GM12874 (cell line): ENCODE measurements around the gene DUSP15.

ENCODE experiments used
- CTCF ChIP-seq: IDR thresholded peaks from 2 replicates; pipeline ENCODE4 v1.5.1; 2011; ENCODE audit warnings: low read depth, mild to moderate bottlenecking, control low read depth, low read length, moderate library complexity; ENCODE audit not compliant: insufficient read depth

DUSP15 gene

GRCh38 chr20:31881945-31882344 lies 11.6 kb upstream of the DUSP15 start:
- no peak for TF ChIP-seq CTCF

GRCh38 chr20:31879143-31879987 lies 9.0 kb upstream of the DUSP15 start:
- no peak for TF ChIP-seq CTCF

GRCh38 chr20:31877684-31878083 lies 7.4 kb upstream of the DUSP15 start:
- TF ChIP-seq CTCF = no peak

- no peak for TF ChIP-seq CTCF
Measured at GRCh38 chr20:31875671-31876070, 5.3 kb upstream of the DUSP15 start.

- no peak for TF ChIP-seq CTCF
Measured at GRCh38 chr20:31872406-31872805, 2.1 kb upstream of the DUSP15 start.

- no peak for TF ChIP-seq CTCF
Measured at GRCh38 chr20:31871618-31871954, 1.3 kb upstream of the DUSP15 start.

- no peak for TF ChIP-seq CTCF
Measured at GRCh38 chr20:31870726-31871617, 645 bp upstream of the DUSP15 start.
